GM19324 (cell line): Measurements from ENCODE around the gene HAVCR2.
"Not testable (repeated sequence)": the region's sequence is repeated elsewhere in the genome, so short reads cannot be mapped to it uniquely, and the experiment has no call there.

ENCODE experiments used
- ATAC-seq: cut with Tn5 transposase; IDR thresholded peaks from one replicate; pipeline ENCODE4 v1.9.1; 2021; ENCODE audit warnings: mild to moderate bottlenecking, moderate library complexity; ENCODE audit not compliant: unreplicated experiment, low FRiP score

The HAVCR2 gene

DNA sequence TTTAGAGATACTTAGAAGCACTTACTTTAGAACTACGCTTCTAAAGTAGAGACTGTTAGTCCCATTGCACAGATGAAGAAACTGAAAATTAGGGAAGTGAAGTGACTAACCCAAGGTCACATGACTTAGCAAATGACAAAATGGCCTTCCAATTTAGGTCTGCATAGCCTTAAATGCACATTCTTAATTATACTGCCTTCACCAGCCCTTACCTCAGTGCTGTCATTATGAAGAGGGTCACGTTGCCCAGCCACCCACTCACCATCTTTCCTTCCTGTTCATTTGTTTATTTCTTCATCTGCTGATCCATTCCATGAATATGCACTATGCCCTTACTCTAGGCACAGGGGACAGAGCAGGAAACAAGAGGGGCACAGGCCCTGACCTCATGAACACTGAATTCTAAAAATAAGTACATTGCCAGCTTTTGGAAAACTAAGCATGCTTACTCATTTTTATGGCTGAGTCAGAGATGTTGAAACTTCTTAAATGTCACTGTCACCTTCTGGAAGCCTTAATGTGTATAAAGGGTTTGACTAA lies 8.6 kb downstream of the HAVCR2 start:
- ATAC-seq, result no peak

DNA sequence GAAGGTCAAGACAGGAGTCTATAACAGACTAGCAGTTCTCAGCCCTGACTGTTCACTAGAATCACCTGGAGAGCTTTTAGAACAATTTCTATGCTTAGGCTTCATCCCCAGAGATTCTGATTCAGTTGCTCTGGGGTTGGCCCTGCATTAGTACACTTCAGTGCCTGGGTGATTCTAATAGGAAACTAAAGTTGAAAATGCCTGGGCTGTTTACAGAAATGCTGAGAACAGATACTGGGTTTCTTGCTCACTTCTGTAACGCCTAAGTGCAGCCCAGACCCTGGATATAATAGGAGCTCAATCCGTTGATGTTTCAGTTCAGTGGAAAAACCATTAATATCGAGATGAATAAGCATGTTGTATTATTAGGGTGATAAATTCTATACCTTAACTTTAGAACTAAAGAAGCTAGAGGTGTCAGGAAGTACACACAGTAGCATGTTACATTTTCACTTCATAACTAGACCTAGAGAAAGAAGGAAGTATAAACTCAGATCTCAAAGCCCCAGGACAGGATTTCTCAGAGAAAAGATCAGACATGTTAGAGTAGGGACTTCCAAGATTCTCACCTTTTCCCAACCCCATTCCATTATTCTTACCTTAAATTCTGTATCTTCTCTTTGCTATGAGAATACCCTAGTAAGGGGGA lies 20.4 kb downstream of the HAVCR2 start:
- ATAC-seq, result peak; percentile 81

DNA sequence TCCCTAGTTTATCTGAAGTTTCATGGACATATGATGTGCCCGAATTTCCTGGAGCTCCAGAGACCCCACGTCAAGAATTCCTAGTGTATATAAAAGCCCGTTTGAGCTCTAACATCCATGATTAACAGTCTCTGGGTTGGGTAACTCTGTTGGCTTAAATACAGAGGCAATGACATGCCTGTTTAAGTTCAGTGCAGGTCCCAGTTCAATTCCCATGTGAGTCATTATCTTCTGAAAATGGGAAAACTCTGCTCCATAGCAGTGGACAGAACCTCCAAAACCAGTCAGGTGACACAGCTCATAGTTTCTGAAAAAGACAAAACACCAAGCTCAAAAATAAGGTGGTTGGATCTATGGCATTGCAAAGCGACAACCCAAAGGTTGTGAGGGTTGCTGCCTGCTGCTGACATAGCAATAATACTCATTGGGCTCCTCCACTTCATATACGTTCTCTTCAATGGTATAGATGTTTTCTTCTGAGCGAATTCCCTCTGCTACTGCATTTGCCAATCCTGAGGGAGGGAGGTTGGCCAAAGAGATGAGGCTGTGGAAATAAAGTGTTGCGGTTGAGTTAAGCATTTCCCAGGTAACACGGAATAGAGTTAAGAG lies 22.0 kb downstream of the HAVCR2 start:
- no peak for ATAC-seq

DNA sequence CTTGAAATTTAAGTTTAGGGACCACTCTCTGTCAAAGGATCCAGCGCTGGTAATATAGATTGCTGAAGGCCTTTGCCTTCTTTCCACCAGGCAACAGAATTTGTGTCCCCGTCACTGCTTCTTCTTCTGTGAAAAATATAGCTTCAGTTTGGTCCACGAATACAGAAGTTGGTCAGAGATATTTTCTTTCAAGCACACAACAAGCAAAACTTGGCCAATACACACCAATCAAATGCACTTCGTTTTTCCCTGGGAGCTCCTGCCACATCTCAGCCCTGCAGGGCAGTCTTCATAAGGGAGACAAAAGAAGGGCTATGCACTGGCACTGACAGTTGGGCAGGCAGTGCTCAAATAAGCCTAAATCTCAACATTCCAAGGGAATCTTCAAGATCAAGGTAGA lies 22.9 kb downstream of the HAVCR2 start:
- no peak for ATAC-seq

DNA sequence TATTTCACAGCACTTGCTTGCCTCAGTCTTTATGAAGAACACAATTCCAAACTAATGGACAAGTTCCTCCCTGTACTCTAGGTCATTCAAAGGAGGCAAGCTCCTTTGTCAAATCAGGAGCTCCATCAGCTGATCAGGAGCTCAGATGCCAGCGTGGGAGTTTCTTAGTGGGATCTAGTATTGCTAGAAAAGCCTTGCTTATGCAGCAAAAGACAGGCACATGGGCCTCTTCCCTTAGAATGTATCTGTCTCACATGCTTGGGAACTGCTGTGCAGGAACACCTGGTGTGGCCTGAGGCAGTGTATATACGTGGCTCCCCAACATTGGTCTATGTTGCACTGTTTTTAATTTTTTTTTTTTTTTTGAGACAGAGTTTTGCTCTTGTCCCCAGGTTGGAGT lies 28.6 kb downstream of the HAVCR2 start:
- no peak for ATAC-seq

DNA sequence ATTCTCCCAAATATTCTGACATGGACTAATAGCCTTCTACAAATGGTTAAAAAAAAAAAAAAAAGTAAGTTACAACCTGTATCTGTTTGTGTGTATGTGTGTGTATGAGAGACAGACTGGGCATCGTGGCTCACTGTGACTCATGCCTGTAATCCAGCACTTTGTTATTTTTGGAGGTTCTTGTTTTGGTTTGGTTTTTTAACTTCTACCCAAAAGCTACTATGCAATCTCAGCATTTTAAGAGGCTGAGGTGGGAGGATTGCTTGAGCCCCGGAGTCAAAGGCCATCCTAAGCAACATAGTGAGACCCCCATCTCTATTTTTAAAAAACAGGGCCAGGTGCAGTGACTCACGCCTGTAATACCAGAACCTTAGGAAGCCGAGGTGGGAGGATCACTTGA lies 32.3 kb downstream of the HAVCR2 start:
- ATAC-seq, result no peak

DNA sequence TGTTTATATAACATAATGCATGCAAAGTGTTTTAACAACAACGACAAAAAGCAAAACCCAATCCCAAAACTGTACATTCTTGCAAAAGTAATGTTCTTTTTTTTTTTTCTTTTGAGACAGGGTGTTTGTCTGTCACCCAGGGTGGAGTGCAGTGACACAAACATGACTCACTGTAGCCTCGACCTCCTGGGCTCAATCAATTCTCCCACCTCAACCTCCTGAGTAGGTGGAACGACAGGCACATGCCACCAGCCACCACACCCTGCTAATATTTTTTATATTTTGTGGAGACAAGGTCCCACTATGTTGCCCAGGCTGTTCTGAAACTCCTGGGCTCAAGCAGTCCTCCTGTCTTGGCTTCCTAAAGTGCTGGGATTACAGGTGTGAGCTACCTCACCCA lies 36.3 kb downstream of the HAVCR2 start:
- no peak for ATAC-seq

DNA sequence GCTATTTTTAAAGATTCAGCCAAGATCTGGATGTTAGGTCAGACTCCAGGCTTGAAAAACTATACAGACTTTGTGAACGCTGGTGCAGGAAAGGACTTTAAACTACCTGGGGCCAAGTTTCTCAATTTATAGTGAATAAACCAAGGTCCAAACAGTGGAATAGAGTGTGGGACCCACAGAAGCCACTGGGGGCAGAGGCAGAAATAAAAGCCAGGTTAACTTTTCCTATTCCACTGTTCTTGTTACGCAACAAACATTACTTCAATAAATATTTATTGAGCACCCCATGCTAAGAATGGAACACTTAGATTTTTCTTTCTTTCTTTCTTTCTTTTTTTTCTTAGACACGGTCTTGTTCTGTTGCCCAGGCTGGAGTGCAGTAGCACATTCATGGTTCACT lies 38.9 kb downstream of the HAVCR2 start:
- no peak for ATAC-seq

DNA sequence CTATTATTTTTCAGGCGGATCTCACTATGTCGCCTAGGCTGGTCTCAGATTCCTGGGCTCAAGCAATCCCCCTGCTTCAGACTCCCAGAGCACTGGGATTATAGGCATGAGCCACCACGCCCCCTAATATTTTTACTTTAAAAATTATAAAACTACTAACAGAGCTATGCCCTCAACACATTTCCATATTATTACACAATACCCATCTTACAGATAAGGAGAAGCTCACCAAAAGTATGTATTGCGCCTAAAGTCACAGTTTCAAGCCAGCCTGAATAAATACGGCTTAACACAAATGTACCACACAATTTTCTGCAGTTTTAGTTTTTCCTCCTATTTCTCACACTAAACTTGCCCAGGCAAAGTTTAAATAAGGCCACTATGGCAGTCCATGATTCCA lies 40.1 kb downstream of the HAVCR2 start:
- no peak for ATAC-seq

DNA sequence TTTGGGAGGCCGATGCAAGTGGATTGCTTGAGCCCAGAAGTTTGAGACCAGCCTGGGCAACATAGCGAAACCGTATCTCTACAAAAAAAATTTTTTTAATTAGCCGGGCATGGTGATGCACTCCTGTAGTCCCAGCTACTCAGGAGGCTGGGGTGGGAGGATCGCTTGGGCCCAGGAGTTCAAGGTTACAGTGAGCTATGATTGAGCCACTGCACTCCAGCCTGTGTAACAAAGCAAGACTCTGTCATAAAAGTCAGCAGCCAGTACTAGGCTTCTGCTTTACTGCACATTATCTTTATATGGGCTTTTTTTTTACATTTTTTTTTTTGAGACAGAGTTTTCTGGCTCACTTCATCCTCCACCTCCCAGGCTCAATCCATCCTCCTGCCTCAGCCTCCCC lies 40.5 kb downstream of the HAVCR2 start:
- ATAC-seq, result no peak

DNA sequence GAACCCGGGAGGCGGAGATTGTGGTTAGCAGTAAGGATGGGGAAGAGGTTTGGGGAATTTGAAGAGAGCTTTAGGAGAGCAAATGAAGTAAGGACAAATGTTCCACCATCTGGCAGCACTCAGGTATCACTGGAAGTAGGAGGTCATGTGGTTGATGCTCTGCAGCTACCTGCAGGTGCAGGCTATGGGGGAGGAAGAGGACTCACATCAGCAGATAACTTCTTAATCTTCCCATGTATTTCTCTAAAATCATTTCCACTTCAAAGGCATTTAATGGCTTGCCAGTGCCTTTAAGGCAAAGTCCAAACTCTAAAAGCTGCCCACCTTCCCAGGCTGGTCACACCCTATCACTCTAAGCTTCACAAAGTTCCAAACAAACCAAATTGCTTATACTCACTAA lies 41.8 kb downstream of the HAVCR2 start:
- ATAC-seq, result no peak

DNA sequence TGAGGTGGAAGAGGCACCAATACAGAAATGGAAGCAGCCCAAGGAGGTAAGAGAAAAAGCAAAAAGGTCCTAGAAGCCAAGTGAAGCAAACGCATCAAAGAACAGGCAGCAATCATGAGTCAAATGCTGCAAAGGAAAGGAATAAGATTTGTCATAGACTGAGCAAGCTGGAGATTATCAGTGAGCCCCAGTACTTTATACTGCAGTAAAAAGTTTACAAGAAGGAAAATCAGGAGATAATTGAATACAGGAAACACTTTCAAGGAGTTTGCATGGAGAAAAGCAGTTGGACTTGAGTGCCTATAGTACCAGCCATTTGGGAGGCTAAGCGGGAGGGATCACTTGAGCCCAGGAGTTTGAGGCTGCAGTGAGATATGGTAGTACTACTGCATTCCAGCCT lies 42.8 kb downstream of the HAVCR2 start:
- ATAC-seq, result no peak

DNA sequence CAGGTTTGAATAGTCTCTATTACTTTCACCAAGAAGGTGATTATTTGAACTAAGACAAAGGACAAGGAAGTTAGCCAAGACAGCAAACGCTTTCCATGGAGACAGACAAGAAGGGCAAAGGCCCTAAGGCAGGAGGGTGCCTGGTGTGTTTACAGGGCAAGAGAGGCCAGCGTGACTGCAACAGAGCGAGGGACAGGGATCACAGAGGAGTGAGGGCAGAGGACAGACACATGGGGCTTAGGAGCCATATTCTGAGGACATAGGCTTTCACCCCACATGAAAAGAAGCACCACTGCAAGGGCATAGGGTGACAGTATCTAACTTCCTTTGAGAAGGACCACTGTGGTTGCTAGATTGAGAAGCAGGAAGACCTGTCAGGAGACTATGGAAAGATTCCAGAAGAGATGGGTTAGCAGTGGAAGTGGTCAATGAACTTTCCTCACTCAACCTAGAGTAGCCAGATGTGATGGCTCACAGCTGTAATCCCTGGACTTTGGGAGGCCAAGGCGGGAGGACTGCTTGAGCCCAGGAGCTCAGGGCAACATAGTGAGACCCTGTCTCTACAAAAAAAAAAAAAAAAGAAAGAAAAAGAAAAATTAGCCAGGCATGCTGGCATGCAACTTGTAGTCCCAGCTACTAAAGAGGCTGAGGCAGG lies 44.9 kb downstream of the HAVCR2 start:
- no peak for ATAC-seq

DNA sequence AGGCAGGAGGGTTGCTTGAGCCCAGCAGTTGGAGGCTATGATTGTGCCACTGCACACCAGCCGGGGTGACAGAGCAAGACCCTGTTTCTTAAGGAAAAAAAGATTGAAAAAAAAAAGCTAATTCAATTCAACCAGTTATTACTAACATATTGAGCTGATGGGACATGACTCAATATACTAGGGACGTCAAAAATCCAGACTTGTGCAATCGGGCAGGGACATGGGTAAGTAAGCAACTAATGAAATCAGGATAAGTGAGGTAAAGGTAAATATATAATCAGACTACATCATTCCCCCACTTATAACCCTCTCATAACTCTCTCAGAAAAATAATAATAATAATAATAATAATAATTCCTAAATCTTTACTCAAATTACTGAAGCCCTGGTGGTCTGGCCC lies 49.0 kb downstream of the HAVCR2 start:
- ATAC-seq, result no peak

DNA sequence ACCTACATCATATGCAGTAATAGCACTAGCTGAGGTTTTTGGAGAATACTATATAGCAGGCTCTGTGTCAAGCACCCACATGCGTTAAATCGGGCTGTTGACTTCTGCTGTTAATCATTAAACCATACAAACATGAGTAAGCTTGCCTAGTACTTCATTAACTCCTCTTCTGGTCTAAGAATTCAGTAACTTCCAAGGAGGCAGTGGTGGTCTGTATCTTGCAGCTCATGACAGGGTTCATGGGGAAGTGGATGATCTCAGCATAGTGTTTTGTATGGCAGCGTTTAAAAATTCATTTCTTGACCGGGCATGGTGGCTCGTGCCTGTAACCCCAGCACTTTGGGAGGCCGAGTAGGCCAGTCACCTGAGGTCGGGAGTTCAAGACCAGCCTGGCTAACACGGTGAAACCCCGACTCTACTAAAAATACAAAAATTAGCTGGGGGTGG lies 49.7 kb downstream of the HAVCR2 start, which contains the start of gene HAVCR1:
Gene HAVCR1 (minus strand): TSS at position 24 of the 447 bp plus-strand sequence. CDS start 1,173 bp downstream, outside the sequence.
- no peak for ATAC-seq

DNA sequence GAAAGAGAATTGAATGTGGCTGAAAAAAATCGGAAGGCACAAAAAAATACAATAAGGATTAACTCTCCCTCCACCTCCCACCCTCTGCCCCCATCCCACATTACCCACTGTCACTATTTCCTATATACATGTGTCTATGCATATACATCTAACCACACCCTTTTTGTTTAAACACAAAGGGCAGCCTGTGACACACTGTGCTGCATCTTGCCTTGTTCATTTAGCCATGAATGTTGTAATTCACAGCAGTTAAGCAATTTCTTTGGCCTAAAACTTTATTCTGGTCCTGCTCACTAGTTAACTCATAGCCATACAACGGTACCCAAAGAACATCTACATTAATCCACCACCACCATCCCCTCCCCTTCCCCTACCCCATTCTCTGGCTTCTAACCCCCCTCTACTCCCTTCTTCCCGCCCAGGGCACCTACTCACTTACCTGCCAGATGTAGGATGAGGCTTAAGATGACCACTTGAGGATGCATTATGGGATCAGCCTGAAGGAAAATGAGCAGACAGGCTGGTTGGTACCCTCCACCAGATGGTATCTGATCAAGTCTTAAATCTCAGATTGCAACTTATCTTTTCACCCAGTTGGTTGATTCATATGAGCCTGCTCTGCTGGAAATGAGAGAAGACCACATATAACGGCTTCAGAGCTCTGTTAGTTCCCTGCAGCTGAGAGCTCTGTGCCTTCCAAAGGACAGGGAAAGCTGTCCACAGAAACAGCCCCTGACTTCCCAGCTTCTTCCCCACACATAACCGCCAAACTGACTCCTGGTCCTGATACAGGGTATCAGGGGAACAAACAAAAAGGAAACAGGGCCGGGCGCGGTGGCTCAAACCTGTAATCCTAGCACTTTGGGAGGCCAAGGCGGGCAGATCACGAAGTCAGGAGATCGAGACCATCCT lies 51.1 kb downstream of the HAVCR2 start:
- no peak for ATAC-seq

DNA sequence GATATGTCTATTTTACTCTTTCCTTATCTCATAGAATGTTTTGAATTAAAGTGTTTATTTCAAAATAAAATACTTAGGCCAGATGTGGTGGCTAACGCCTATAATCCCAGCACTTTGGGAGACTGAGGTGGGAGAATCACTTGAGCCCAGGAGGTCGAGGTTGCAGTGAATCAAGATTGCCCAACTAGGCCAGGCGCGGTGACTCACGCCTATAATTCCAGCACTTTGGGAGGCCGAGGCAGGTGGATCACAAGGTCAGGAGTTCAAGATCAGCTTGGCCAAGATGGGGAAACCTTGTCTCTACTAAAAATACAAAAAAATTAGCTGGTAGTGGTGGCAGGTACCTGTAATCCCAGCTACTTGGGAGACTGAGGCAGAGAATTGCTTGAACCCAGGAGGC lies 52.0 kb downstream of the HAVCR2 start:
- not testable (repeated sequence) for ATAC-seq

DNA sequence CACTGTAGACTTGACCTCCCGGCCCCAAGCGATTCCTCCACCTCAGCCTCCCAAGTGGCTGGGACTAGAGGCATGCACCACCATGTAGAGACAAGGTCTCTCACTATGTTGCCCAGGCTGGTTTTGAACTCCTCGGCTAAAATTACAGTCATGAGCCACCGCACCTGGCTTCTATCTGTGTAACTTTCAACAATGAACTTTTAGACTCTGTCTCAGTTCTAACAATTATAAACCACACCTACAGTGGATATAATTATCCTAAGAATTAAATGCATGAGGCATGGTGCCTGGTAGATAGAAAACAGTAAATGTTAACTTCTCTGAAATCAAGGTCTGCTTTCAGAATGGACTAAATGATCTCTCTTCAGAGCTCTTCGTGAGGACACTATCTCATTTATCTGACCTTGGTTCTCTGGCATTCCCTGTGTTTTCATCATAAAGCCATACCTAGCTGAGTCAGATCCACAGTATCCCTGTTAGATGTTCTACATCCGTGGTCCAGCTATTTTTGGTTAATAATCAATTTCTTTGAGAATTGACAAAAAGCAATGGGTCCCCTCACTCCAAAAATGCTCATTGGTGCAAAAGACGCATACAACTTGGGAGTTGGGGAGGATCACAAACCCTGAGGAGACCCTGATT lies 57.1 kb downstream of the HAVCR2 start:
- ATAC-seq, result no peak

DNA sequence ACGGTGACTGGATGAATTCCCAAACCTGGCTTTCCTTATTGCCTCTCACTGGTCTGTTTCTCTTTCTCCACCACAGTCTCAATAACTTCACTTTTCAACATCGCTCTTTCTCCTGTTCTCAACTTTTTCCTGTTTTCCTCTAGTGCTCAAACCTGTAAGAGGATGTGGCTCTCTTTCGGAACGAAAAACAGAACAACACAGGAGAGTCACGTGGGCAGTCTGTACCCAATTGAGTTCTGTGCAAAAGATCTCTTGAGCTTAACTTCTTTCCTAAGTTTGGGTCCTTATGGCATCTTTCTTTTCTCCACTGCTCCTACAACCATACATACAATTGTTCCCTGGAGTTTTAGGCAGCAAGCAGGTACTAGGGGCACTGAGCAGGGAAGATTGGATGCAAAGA lies 58.8 kb downstream of the HAVCR2 start:
- ATAC-seq, result no peak

DNA sequence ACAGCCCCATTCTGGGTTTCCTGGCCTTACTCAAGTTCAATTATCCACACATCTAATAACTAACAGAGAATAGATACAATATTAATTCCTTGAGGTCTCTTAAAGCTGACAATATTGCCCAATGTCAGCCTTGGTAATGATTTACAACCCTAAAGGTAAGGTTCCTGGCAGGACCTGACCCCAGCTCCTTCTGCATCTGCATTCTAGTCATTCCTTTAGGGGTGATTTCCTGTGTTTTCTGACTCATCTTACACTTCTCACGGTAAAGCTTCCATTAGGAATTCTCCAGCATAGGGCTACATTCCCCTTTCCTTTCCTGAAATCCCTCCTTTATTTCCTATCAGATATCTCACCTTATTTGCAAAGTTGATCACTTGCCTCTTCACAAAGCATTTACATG lies 59.2 kb downstream of the HAVCR2 start:
- no peak for ATAC-seq
